ENCODE data around the gene UTP18.
"Not testable (repeated sequence)": the region's sequence is repeated elsewhere in the genome, so short reads cannot be mapped to it uniquely, and the experiment has no call there.

Gene UTP18

GRCh38 chr17:51259564-51260236 lies 646 bp upstream of the UTP18 start, which contains the start of gene MBTD1:
Gene MBTD1 (minus strand): TSS chr17:51260049. CDS start chr17:51225161, 34,888 bp downstream.
- peak; percentile 98 for DNase-seq

GRCh38 chr17:51261024-51261963 lies 948 bp downstream of the UTP18 start:
- DNase-seq: peak; percentile 76

GRCh38 chr17:51263006-51263405 lies 2.7 kb downstream of the UTP18 start:
- DNase-seq: no peak

- not testable (repeated sequence) for DNase-seq
Observed at GRCh38 chr17:51264466-51264865, 4.1 kb downstream of the UTP18 start.

- no peak for DNase-seq
Observed at GRCh38 chr17:51269991-51270390, 9.6 kb downstream of the UTP18 start.

- no peak for DNase-seq
Observed at GRCh38 chr17:51270636-51271035, 10.3 kb downstream of the UTP18 start.

- DNase-seq: no peak
Observed at GRCh38 chr17:51272812-51273211, 12.5 kb downstream of the UTP18 start.

GRCh38 chr17:51275381-51275780 lies 15.0 kb downstream of the UTP18 start:
- no peak for DNase-seq

- DNase-seq: no peak
Observed at GRCh38 chr17:51279183-51279582, 18.8 kb downstream of the UTP18 start.

- DNase-seq: no peak
Observed at GRCh38 chr17:51287412-51287811, 27.1 kb downstream of the UTP18 start.

- DNase-seq: no peak
Observed at GRCh38 chr17:51289696-51290111, 29.4 kb downstream of the UTP18 start.

- not testable (repeated sequence) for DNase-seq
Observed at GRCh38 chr17:51294338-51294737, 34.0 kb downstream of the UTP18 start.

GRCh38 chr17:51298508-51299371 lies 38.4 kb downstream of the UTP18 start:
- no peak for DNase-seq

GRCh38 chr17:51299859-51300258 lies 39.5 kb downstream of the UTP18 start:
- DNase-seq: no peak

GRCh38 chr17:51305182-51305581 lies 44.8 kb downstream of the UTP18 start:
- DNase-seq: no peak

- DNase-seq: not testable (repeated sequence)
Observed at GRCh38 chr17:51312003-51312402, 51.7 kb downstream of the UTP18 start.

GRCh38 chr17:51319186-51319585 lies 58.8 kb downstream of the UTP18 start:
- DNase-seq: no peak

GRCh38 chr17:51322390-51323029 lies 62.2 kb downstream of the UTP18 start:
- no peak for DNase-seq

- DNase-seq: no peak
Observed at GRCh38 chr17:51325471-51325870, 65.1 kb downstream of the UTP18 start.

GRCh38 chr17:51330861-51331503 lies 70.6 kb downstream of the UTP18 start:
- DNase-seq: not testable (repeated sequence)

GRCh38 chr17:51335006-51335590 lies 74.8 kb downstream of the UTP18 start:
- DNase-seq: no peak
